Bronchial epithelial cell (primary cell): ENCODE data around the gene ELMO1. TPM values are rescaled to one million over a fixed set of nuclear protein-coding genes. Genes with fewer than 3 reads are reported as not detected.

Experiments used
- DNase-seq: peaks from one replicate; pipeline ENCODE4 v3.0.0-alpha.2; 2010; ENCODE audit warnings: low read depth
- FAIRE-seq: peaks from 2 replicates; lab custom pipeline; 2011; peaks lifted over from hg19 to GRCh38; lab: Jason Lieb, UNC
- H3K27me3 ChIP-seq: 2 replicates; pipeline ENCODE4 v1.5.1; 2011; ENCODE audit warnings: low read length; ENCODE audit not compliant: control insufficient read depth, insufficient read depth
- H3K36me3 ChIP-seq: 2 replicates; pipeline ENCODE4 v1.5.1; 2011; ENCODE audit warnings: low read length; ENCODE audit not compliant: control insufficient read depth, insufficient read depth
- H3K4me3 ChIP-seq: 2 replicates; pipeline ENCODE4 v1.5.1; 2011; ENCODE audit warnings: mild to moderate bottlenecking, low read depth, low read length, control low read depth
- CTCF ChIP-seq: IDR thresholded peaks from 2 replicates; pipeline ENCODE4 v1.5.1; 2011; ENCODE audit warnings: mild to moderate bottlenecking, moderate library complexity, low read length, control low read depth, inconsistent platforms; ENCODE audit not compliant: insufficient read depth, severe bottlenecking
- total RNA-seq: library from RNA; depleted of rRNA; stranded (reverse); fragments of >200 nt; gene quantifications from 2 replicates; pipeline ENCODE4 v1.2.1, GENCODE V29; 2014

Gene ELMO1
- total RNA-seq, 1 donor from 2014 or later, result under 0.01 TPM

- no peak for DNase-seq
- FAIRE-seq, result no peak
- Histone ChIP-seq H3K4me3 (no peak overlapping the region), H3K27me3 (no peaks in the 10 kb centered on the region), H3K36me3 (no peaks in the 10 kb centered on the region)
- no peak for TF ChIP-seq CTCF
Observed at GRCh38 chr7:37295401-37295800, 153.3 kb downstream of the ELMO1 start.

GRCh38 chr7:37290731-37291130 is 157.9 kb downstream of the ELMO1 start:
- FAIRE-seq (no peak), DNase-seq (no peak)
- TF ChIP-seq CTCF, result no peak
- H3K27me3 ChIP-seq, result no peaks in the 10 kb centered on the region
- no peak overlapping the region for H3K4me3 ChIP-seq
- H3K36me3 ChIP-seq, result no peaks in the 10 kb centered on the region

GRCh38 chr7:37289781-37290180 is 158.9 kb downstream of the ELMO1 start:
- no peaks in the 10 kb centered on the region for H3K36me3 ChIP-seq
- TF ChIP-seq CTCF, result no peak
- FAIRE-seq (no peak), DNase-seq (no peak)
- no peak overlapping the region for H3K4me3 ChIP-seq
- no peaks in the 10 kb centered on the region for H3K27me3 ChIP-seq

GRCh38 chr7:37289367-37289766 is 159.3 kb downstream of the ELMO1 start:
- Histone ChIP-seq H3K4me3 (no peak overlapping the region), H3K27me3 (no peaks in the 10 kb centered on the region), H3K36me3 (no peaks in the 10 kb centered on the region)
- DNase-seq (no peak), FAIRE-seq (no peak)
- no peak for TF ChIP-seq CTCF

- DNase-seq (peak; percentile 5), FAIRE-seq (no peak)
- Histone ChIP-seq H3K4me3 (no peak overlapping the region), H3K36me3 (no peaks in the 10 kb centered on the region), H3K27me3 (no peaks in the 10 kb centered on the region)
- no peak for TF ChIP-seq CTCF
Observed at GRCh38 chr7:37287131-37287855, 161.4 kb downstream of the ELMO1 start.

- Histone ChIP-seq H3K27me3 (no peaks in the 10 kb centered on the region), H3K4me3 (no peak overlapping the region), H3K36me3 (no peaks in the 10 kb centered on the region)
- DNase-seq (no peak), FAIRE-seq (no peak)
- no peak for TF ChIP-seq CTCF
Observed at GRCh38 chr7:37286454-37286832, 162.2 kb downstream of the ELMO1 start.
